SU-DHL-6 (cell line): ENCODE measurements around the gene ZC3H18.

Experiments
- H2AFZ ChIP-seq: fragments of 200-600 bp; sonication (generic); 2 replicates; pipeline ENCODE4 v1.6.1; 2014; ENCODE audit warnings: low read depth, mild to moderate bottlenecking, moderate library complexity, mixed read lengths, antibody characterized with exemption, low read length; ENCODE audit not compliant: severe bottlenecking
- H3F3A ChIP-seq: fragments of 200-600 bp; shearing (Covaris generic); 2 replicates; pipeline ENCODE4 v1.6.0; 2016; ENCODE audit warnings: antibody characterized with exemption, mild to moderate bottlenecking; ENCODE audit not compliant: insufficient read depth
- H3K27ac ChIP-seq: fragments of 200-600 bp; sonication (generic); 2 replicates; pipeline ENCODE4 v1.5.1; 2016; ENCODE audit warnings: low read depth, mild to moderate bottlenecking, low read length, moderate library complexity, mixed read lengths
- H3K27me3 ChIP-seq: fragments of 200-600 bp; sonication (generic), shearing (Covaris generic); 2 replicates; pipeline ENCODE4 v1.6.0; 2014; ENCODE audit warnings: mild to moderate bottlenecking, low read length
- H3K36me3 ChIP-seq: fragments of 200-600 bp; sonication (generic); 2 replicates; pipeline ENCODE4 v1.6.1; 2014; ENCODE audit warnings: mild to moderate bottlenecking, low read length, mixed read lengths
- H3K4me2 ChIP-seq: fragments of 300-600, 200-600 bp; shearing (Covaris generic), sonication (generic); 2 replicates; pipeline ENCODE4 v1.6.0; 2014; ENCODE audit warnings: low read length, low read depth, mild to moderate bottlenecking; ENCODE audit not compliant: poor library complexity, severe bottlenecking
- H3K4me3 ChIP-seq: fragments of 200-600 bp; sonication (generic); 2 replicates; pipeline ENCODE4 v1.5.1; 2014; ENCODE audit warnings: antibody characterized with exemption, low read length, mild to moderate bottlenecking, mixed read lengths; ENCODE audit not compliant: insufficient read depth, poor library complexity, severe bottlenecking
- H3K79me2 ChIP-seq: fragments of 200-600 bp; sonication (generic); 2 replicates; pipeline ENCODE4 v1.6.1; 2014; ENCODE audit warnings: mild to moderate bottlenecking, low read length, moderate library complexity; ENCODE audit not compliant: insufficient read depth
- H3K9ac ChIP-seq: fragments of 200-600 bp; sonication (generic); 2 replicates; pipeline ENCODE4 v1.7.0; 2014; ENCODE audit warnings: mild to moderate bottlenecking, low read length
- H3K9me2 ChIP-seq: fragments of 200-600 bp; sonication (generic); replicated peaks from 2 replicates; pipeline ENCODE4 v1.6.1; 2014; ENCODE audit warnings: low read length; ENCODE audit not compliant: insufficient read depth
- H3K9me3 ChIP-seq: fragments of 200-600 bp; sonication (generic); 2 replicates; pipeline ENCODE4 v1.6.1; 2014; ENCODE audit warnings: low read length, mixed read lengths; ENCODE audit not compliant: insufficient read depth
- H4K20me1 ChIP-seq: fragments of 200-600 bp; sonication (generic); 2 replicates; pipeline ENCODE4 v1.6.1; 2014; ENCODE audit warnings: low read depth, mild to moderate bottlenecking, antibody characterized with exemption, low read length, moderate library complexity, mixed read lengths
- CTCF ChIP-seq: fragments of 200-600 bp; sonication (generic); IDR thresholded peaks from one replicate; pipeline ENCODE4 v1.5.1; 2017; ENCODE audit warnings: antibody characterized with exemption, mild to moderate bottlenecking, low read length, moderate library complexity; ENCODE audit not compliant: insufficient read depth, poor library complexity, severe bottlenecking
- EZH2phosphoT487 ChIP-seq: fragments of 200-600 bp; sonication (generic), shearing (Covaris generic); conservative IDR thresholded peaks from 2 replicates; pipeline ENCODE4 v1.6.1; 2018; ENCODE audit warnings: mild to moderate bottlenecking, antibody characterized with exemption, low read length, moderate library complexity, mixed read lengths

Gene ZC3H18

DNA sequence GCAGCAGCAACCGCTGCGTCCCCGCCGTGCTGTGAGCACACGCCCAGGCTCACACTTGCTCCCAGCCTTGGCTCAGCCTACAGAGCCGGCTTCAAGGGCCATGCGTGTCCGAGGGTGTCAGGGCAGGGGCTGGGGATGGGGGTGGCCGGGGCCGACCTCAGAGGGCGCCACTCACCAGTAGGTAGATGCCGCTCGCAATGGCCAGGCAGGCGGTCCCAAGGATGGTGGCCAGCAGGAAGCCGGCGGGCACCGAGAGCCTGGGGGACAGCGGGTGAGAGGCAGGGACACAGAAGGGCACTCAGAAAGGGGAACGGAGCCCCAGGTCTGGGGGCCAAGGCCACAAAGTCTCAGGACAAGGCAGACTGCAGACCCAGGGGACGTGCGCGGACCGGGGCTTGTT, 75.7 kb downstream of the ZC3H18 start:
- Histone ChIP-seq H3F3A (no peaks in the 10 kb centered on the region), H3K9me2 (no peaks in the 10 kb centered on the region), H3K27ac (no peak overlapping the region), H3K9me3 (no peaks in the 10 kb centered on the region), H3K27me3 (no peaks in the 10 kb centered on the region), H4K20me1 (peaks cover 12% of the 10 kb centered on the region; the same call in 1 of the 2 replicates), H3K79me2 (peaks cover 26% of the 10 kb centered on the region), H3K4me3 (no peak overlapping the region), H3K36me3 (no peaks in the 10 kb centered on the region), H2AFZ (no peak overlapping the region), H3K4me2 (no peak overlapping the region), H3K9ac (no peak overlapping the region)
- TF ChIP-seq EZH2phosphoT487 (no peak), CTCF (no peak)

DNA sequence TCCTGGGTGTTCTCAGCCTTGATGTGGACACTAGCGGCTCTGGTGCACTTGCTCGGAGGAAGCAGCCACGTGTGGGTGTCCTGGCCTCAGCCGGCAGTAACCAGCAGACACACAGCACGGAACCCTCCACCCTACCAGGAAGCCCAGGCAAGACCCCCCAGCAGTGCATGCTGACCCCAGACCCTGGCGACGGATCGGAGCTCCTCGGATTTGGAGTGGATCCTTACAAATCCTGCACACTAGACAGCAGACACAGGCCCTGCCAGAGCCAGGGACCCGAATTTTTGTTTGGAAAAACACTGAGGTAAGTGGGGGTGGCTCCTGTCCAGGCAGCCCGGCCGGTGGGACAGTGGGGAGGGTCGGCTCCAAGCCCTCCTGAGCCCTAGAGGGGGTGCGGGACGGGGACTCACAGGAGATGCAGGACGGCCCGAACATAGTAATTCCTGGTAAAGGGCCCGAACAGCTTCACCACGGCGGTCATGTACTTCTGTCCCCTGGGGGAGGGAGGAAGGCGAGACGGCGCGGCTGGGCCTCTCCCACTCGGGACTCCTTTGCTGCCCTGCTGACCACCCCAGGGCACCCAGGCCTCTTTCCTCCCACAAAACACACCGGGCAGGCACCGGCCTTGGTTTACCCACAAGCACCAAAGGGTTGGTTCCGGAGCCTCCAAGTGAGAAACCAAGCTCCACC, 76.3 kb downstream of the ZC3H18 start:
- Histone ChIP-seq H3K9ac (no peak overlapping the region), H3K9me3 (no peaks in the 10 kb centered on the region), H3K27ac (no peak overlapping the region), H3F3A (no peaks in the 10 kb centered on the region), H3K4me2 (no peak overlapping the region), H2AFZ (no peak overlapping the region), H3K79me2 (peaks cover 26% of the 10 kb centered on the region), H3K27me3 (no peaks in the 10 kb centered on the region), H4K20me1 (peaks cover 12% of the 10 kb centered on the region; the same call in 1 of the 2 replicates), H3K4me3 (no peak overlapping the region), H3K36me3 (no peaks in the 10 kb centered on the region), H3K9me2 (no peaks in the 10 kb centered on the region)
- TF ChIP-seq EZH2phosphoT487 (no peak), CTCF (no peak)

GRCh38 chr16:88647178-88648070, 77.2 kb downstream of the ZC3H18 start:
- Histone ChIP-seq H3K4me3 (no peak overlapping the region), H3K27ac (no peak overlapping the region), H3K27me3 (no peaks in the 10 kb centered on the region), H4K20me1 (peaks cover 12% of the 10 kb centered on the region; the same call in 1 of the 2 replicates), H3F3A (no peaks in the 10 kb centered on the region), H3K79me2 (peaks cover 26% of the 10 kb centered on the region), H3K9me2 (no peaks in the 10 kb centered on the region), H3K9me3 (no peaks in the 10 kb centered on the region), H3K9ac (no peak overlapping the region), H3K4me2 (no peak overlapping the region), H2AFZ (no peak overlapping the region), H3K36me3 (no peaks in the 10 kb centered on the region)
- no peak for TF ChIP-seq EZH2phosphoT487
- no peak for TF ChIP-seq CTCF
